ENCODE measurements around the gene TTC16.
A peak's percentile ranks its signal among the peaks of the same experiment; 100 is the strongest.

TTC16 gene

DNA sequence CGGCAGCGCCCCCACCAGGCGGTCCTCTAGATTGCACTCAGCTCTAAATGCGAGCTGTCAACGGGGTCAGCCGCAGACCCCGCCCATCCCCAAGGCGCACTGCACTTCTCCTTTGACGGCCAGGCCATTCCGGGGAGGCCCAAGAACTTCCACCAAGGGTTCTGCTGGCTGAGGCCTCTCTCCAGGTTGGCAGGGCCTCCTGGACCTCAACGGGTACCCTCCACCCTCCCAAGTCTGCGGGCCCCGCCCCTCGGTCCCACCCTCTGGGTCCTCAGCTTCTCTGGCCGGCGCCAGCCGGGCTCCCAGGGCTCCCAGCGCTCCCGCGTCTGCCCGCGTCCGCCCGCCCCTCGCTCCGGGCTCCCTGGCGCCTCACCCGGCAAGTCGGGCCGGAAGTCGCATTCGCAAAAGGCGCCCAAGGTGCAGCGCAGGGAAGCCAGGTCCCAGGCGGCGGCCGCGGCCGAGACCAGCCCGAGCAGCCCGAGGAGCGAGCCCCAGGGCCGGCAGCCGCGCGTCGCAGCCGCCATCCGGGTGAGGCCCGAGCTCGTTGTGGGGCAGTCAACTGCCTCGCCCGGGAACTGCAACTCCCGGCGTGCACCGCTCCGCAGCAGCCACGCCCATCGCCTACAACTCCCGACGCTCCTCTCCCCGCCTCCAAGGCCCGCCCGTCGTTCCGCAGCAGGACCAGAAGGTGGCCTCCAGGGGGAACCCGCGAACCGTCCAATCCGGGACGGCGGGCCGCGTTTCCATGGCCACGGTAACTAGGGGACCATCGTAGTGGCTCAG lies 19.1 kb downstream of the TTC16 start, which contains the start of gene TOR2A:
TOR2A (minus strand) TSS at position 548 of the 783 bp plus-strand sequence; CDS start at position 524, 24 bp downstream.
- peak; percentile 99 for DNase-seq (ENCODE audit: low spot score)
- peak; percentile 98 for TF ChIP-seq CTCF (IDR thresholded peaks at IDR 0.05; ENCODE audit: extremely low read depth, insufficient read depth, missing control alignments)
- in situ Hi-C loops (cut with MboI; ENCODE audit: low pct_unique_long_range_greater_than_20kb, low sequenced_read_pairs, unreplicated experiment) = no loop called here

DNA sequence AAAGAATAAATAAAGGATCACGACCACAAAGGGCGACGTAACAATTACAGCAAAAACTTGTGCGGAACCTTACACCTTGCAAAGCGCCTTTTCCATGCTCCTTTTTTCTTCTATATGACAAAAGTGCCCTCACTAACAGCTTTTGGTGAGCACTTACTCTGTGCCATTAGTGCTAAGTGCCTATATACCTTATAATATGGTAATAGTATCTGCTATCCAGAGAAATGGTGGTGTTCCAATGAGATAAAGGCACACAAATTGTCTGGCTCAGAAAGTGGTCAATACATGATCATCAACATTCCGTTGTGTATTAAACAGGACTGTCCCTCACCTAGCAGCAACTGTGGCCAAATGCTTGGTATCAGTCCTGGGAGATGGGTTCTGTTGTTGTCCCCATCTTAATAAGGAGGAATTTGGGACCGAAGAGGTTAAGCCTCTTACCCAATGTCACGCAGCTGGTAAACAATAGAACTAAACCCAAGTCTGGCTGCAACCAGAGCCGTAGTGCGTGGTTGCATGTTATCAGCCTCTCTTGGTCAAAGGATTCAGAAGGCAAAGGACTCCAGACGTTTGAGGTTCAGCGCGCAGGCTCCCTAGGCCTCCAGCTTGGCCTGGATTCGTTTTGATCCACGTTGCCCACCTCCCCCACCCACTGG lies 19.8 kb downstream of the TTC16 start:
- no peak for DNase-seq (ENCODE audit: low spot score)
- no peak for TF ChIP-seq CTCF (IDR thresholded peaks at IDR 0.05; ENCODE audit: extremely low read depth, insufficient read depth, missing control alignments)
- in situ Hi-C loops (cut with MboI; ENCODE audit: low pct_unique_long_range_greater_than_20kb, low sequenced_read_pairs, unreplicated experiment) = no loop called here

DNA sequence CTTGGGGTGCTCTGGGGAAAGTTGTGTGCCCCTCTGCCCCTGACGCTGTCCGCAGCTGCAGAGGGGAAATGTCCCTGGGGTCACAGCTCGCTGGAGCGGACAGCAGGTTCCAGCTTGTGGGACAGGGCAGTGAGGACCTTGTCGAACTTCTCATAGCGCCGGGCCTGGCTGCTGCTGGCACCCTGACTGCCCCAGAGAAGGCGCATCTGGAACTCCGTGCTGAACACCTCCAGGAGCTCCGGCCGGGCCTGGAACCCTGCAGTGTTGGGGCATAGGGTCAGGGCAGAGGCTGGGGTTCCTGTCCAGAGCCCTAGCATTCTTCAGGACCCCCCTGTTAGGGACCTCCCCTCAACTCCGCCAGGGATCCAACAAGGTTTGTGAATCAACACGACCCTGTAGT lies 22.8 kb downstream of the TTC16 start:
- no peak for TF ChIP-seq CTCF (IDR thresholded peaks at IDR 0.05; ENCODE audit: extremely low read depth, insufficient read depth, missing control alignments)
- DNase-seq (ENCODE audit: low spot score) = no peak
- in situ Hi-C loops (cut with MboI; ENCODE audit: low pct_unique_long_range_greater_than_20kb, low sequenced_read_pairs, unreplicated experiment) = no loop called here

GRCh38 chr9:127739614-127740330 lies 23.9 kb downstream of the TTC16 start:
- in situ Hi-C loops (cut with MboI; ENCODE audit: low pct_unique_long_range_greater_than_20kb, low sequenced_read_pairs, unreplicated experiment) = no loop called here
- no peak for TF ChIP-seq CTCF (IDR thresholded peaks at IDR 0.05; ENCODE audit: extremely low read depth, insufficient read depth, missing control alignments)
- DNase-seq (ENCODE audit: low spot score) = no peak

DNA sequence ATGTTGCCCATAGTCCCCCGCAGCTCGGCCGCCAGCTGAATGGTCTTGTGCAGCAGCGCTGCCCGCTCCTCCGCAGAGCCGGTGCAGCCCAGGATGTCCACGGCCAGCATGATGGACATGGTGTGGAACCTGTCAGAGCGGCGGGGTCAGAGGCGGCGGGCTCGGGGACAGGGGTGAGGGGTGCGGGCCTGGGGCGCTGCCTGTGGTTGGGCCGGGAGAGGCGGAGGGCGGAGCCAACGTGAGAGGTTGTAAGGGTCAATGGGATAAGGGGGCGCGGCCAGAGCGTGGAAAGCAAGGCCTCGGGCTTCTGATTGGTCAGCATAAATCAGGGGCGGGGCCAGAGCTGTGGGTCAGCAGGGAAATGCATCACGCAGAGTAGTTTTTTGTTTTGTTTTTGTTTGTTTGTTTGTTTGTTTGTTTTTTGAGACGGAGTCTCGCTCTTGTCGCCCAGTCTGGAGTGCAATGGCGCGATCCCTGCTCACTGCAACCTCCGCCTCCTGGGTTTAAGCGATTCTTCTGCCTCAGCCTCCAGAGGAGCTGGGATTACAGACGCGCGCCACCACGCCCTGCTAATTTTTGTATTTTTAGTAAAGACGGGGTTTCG lies 26.1 kb downstream of the TTC16 start:
- in situ Hi-C loops (cut with MboI; ENCODE audit: low pct_unique_long_range_greater_than_20kb, low sequenced_read_pairs, unreplicated experiment) = no loop called here
- no peak for DNase-seq (ENCODE audit: low spot score)

More for the DNA sequence above, 26.1 kb downstream of the TTC16 start:
- TF ChIP-seq CTCF (IDR thresholded peaks at IDR 0.05; ENCODE audit: extremely low read depth, insufficient read depth, missing control alignments) = no peak
